Activated gamma-delta T cell treated with Interleukin-2 at 50 U/mL for 16 hours (primary cell): ENCODE data around the gene RABGAP1L.
"Not testable (repeated sequence)": the region's sequence is repeated elsewhere in the genome, so short reads cannot be mapped to it uniquely, and the experiment has no call there.

Experiments
- DNase-seq: peaks from one replicate; pipeline ENCODE4 v3.0.0-alpha.2; 2020

Gene RABGAP1L

DNA sequence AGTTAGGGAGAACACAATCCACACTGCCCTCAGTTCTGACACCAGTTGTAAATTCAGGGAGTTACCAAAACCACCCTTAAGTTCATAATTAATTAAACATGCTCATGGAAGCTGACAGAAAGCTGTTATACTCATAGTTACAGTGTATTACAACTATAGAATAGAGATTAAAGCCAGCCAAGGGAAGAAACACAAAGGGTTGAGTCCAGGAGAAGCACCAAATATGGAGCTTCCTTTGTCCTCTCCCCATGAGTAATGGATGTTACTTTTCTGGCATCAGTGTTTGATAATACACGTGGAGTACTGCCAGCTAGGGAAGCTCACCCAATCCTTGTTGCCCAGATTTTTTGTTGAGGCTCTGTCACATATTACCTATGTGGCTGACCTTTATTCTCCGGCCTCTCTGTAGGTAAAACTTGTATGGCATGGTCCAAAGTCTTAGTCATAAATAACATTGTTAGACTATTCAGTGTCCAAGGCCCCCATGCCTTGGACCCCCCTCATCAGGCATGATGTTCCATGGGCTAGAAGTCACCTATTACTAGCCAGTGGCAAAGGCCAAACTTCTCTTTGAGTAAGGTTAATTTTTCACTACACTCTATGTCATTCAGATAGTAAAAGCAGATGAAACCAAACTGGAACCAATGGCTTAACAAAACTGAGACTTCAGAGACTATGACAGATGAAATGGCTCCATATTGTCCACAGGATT, 464.2 kb downstream of the RABGAP1L start:
- DNase-seq, result no peak

DNA sequence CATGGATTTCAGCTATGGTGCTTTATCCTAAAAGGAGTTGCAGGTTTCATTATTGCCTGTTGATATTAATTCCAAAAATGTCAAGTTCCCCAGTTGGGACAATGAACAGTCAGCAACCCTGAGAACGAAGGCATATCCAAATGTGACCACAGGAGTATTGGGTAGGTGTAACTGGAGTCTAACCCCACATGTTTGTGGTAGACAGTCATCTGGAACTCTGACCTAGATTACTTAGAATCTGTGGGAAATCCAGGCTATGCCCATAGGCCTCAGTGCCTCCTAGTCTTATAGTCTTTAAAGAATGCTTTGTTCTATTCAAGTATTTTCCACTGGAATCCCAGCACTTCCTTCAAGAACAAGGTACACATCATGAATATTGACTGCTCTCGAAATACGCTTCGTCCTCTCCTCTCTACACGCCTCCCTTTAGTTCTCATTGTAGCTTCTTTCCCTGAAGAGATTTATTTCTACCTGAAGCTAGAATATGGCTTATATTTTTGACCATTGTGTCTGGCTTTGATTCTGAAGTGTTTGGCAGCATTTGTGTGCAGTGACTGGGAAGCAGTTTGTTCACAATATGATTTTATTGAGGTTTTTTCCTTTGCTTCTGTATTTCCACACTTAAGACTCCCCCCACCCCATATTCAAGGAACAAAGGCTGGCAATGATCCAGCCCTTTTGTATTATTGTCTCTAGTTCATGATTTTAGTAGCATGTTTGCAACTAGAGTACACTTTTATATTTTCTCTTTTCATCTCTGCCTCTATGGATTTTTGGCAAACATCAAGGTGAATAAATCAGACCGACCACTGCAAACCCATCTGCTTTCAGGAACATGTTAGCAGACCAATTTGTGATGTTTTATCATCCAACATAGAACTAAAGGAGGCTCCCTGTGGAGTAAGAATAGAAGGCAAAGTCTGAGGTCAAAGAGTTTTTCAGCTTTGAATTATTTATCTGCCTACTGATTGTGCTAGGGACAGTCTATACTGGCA, 467.0 kb downstream of the RABGAP1L start:
- no peak for DNase-seq

DNA sequence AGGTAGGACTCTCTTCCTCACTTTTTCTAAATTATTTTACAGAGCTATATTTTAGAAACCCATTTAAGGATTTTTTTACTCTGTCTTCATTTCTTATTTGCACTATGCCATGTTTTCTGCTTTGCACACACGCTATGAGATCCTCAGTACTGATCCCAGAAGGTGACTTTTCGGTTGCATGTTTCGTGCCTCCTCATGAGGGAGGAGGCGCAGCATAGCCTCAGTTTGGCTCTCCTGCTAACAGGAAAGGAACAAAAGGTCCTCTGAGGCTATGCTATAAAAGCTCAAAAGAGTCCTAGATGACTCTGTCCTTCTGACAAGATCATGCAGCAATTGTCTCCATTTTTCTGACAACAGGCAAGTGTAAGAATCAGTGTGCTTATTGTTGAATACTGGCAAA, 478.2 kb downstream of the RABGAP1L start:
- no peak for DNase-seq

- no peak for DNase-seq
Measured at GRCh38 chr1:174639461-174639860, 480.1 kb downstream of the RABGAP1L start.

- DNase-seq, result no peak
Measured at GRCh38 chr1:174640783-174641182, 481.5 kb downstream of the RABGAP1L start.

DNA sequence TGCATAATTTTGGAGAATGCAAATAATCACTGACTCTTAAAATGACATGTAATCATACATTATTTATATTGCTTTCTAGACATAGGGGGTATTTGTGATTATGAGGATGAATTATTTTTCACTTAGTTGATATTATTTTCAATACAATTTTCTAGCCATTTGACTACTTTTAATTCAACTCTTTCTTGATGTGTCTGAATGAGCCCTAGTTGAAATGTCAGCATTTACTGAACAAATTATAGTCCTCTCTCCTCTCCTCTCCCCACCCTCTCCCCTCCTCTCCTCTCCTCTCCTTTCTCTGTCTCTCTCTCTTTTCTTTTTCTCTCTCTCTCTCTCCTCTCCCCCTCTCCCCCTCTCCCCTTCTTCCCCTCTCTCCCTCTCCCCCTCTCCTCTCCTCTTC, 483.1 kb downstream of the RABGAP1L start:
- no peak for DNase-seq

DNA sequence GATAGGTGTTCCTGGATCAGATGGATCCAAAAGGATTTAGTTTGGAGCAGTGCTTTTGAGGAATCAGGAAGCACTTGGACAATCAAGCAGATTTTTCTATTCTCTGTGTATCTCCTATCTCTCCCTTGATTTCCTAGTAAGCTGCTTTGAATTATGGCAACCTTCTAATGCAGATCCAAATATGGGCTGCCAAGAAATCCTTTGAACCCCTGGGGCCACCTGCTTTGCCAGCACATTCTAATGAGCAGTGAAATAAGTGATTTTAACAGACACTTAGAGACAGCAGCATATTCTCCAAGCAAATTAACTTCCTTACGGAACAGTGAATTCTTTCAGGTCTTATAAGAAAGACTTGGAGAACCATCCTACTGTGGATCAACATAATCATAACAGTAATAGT, 483.9 kb downstream of the RABGAP1L start:
- DNase-seq, result no peak

GRCh38 chr1:174649572-174649971, 490.3 kb downstream of the RABGAP1L start:
- not testable (repeated sequence) for DNase-seq

- no peak for DNase-seq
Measured at GRCh38 chr1:174652569-174653280, 493.4 kb downstream of the RABGAP1L start.

- DNase-seq, result no peak
Measured at GRCh38 chr1:174654560-174654959, 495.2 kb downstream of the RABGAP1L start.

DNA sequence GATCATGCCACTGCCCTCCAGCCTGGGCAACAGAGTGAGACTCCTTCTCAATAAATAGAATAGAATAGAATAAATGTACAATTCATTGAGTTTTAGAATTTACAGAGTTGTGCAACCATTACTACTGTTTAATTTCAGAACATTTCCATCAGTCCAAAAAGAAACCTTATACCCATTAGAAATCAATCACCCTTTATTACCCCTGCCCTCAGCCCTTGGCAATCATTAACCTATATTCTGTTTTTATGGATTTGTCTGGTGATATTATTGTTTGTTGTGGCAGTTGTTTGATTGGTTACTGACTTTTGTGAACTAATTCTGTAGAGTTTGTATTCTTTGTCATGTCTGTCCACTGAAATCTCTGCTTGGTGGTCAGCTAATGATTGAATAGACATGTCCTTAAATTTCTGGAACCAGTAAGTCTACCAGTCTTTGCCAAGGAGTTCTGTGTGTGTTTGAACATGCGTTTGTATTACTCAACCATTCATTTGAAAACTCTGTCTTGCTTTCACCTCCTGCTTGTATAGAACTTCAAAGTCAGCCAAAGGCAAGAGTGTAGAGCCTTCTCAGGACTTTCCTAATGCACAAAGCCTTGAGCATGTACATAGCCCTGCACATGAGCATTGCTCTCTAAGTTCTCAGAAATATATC, 497.2 kb downstream of the RABGAP1L start:
- DNase-seq, result no peak

DNA sequence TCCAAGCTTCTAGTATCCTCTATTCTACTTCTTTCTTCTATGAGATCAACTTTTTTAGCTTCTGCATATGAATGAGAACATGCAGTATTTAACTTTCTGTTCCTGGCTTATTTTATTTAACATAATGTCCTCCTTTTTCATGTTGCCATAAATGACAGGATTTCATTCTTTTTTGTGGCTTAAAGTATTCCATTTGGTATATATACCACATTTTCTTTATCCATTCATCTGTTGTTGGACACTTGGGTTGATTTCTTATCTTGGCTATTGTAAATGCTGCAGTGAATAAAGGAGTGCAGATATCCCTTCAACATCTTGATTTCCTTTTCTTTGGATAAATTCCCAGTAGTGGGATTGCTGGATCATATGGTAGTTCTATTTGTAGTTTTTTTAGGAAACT, 498.1 kb downstream of the RABGAP1L start:
- DNase-seq, result no peak

GRCh38 chr1:174657893-174658292, 498.6 kb downstream of the RABGAP1L start:
- no peak for DNase-seq

GRCh38 chr1:174659823-174660222, 500.5 kb downstream of the RABGAP1L start:
- DNase-seq, result no peak

GRCh38 chr1:174660476-174660875, 501.2 kb downstream of the RABGAP1L start:
- no peak for DNase-seq

- DNase-seq, result no peak
Measured at GRCh38 chr1:174663358-174663757, 504.0 kb downstream of the RABGAP1L start.

DNA sequence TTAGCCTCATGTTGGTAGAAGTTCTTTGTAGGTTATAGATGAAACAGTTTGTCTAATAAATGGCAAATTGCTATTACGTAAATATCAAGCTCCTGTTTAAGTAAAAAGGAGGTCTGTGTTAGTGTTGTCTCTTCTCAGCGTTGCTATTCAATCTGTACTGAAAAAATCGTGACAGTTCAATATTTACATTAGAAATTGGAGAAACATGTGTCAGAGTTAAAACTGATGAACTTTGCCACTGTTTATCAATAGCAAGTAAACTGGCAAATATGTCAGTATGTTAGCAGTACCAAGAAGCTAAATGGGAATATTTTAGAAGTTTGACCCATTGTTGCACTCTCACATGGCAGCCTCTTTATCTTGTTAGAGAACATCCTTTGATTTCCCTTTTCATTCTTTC, 506.9 kb downstream of the RABGAP1L start:
- no peak for DNase-seq

DNA sequence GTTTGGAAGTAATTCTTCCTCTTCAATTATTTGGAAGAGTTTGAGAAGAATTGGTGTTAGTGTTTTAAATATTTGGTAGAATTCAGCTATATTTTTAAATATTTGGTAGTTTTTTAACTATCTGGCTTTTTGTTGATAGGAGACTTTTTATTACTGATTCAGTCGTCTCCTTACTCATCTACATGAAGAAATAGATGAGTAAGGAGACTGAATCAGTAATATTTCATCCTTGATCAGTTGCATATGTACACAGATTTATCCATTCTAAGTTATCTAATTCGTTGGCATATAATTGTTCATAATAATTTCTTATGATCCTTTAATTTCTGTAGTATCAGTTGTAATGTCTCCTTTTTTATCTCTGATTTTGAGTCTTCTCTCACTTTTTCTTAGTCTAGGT, 512.5 kb downstream of the RABGAP1L start:
- no peak for DNase-seq

DNA sequence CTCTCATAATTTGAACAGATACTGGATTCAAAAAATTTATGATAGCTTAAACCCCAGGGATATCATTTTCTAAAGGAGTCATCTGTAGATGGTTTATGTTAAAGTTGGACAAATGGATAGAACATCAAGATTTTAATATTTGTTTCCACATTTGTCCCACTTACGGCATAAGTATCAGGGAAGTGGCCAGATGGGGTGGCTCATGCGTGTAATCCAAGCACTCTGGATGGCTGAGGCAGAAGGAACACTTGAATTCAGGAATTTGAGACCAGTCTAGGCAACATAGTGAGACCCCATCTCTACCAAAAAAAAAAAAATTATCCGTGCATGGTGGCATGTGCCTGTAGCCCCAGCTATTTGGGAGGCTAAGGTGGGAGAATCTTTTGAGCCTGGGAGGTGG, 517.5 kb downstream of the RABGAP1L start:
- DNase-seq, result no peak

- DNase-seq, result no peak
Measured at GRCh38 chr1:174678657-174679056, 519.3 kb downstream of the RABGAP1L start.

DNA sequence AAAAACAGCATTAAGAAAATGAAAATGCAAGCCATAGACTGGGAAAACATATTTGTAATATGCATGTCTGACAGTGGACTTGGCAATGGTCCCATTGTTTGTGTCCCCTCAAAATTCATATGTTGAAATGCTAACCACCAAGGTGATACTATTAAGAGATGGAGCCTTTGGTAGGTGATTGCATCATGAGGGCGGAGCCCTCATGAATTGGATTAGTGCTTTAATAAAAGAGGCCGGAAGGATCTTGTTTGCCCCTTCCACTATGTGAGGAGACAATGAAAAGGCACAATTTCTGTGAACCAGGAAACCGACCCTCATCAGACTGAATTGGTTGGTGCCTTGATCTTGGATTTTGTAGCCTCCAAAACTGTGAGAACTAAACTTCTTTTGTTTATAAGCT, 520.8 kb downstream of the RABGAP1L start:
- no peak for DNase-seq

- no peak for DNase-seq
Measured at GRCh38 chr1:174682419-174683008, 523.2 kb downstream of the RABGAP1L start.
